ENCODE measurements around the gene NANP. TPM values are rescaled to one million over a fixed set of nuclear protein-coding genes. Genes with fewer than 3 reads are reported as not detected.

The NANP gene
- total and polyA plus RNA-seq, 2 of the 13 experiments (the other 11 are each of a cell fraction or from before 2014, with no cell fraction given): 8.9 to 21.5 TPM

- TF ChIP-seq ZNF280D (CRISPR knock-in tag; IDR thresholded peaks at IDR 0.05) (no peak), ZNF326 (CRISPR knock-in tag; IDR thresholded peaks at IDR 0.05; ENCODE audit: borderline replicate concordance) (no peak), PLRG1 (conservative IDR thresholded peaks at IDR 0.05) (no peak), HMGA1 (CRISPR knock-in tag; conservative IDR thresholded peaks at IDR 0.05) (no peak), JUN (CRISPR knock-in tag; IDR thresholded peaks at IDR 0.05) (no peak), CHD4 (IDR thresholded peaks at IDR 0.05; ENCODE audit: borderline replicate concordance, low read length) (no peak), ZNF530 (CRISPR knock-in tag; IDR thresholded peaks at IDR 0.05; ENCODE audit: low read depth) (no peak), PAF1 (CRISPR knock-in tag; IDR thresholded peaks at IDR 0.05) (no peak), MED13 (CRISPR knock-in tag; IDR thresholded peaks at IDR 0.05) (no peak), JUND (CRISPR knock-in tag; IDR thresholded peaks at IDR 0.05) (no peak), ZNF720 (CRISPR knock-in tag; IDR thresholded peaks at IDR 0.05) (no peak), CEBPB (IDR thresholded peaks at IDR 0.05; ENCODE audit: borderline replicate concordance, low read depth, low read length) (no peak), ZNF7 (CRISPR knock-in tag; IDR thresholded peaks at IDR 0.05) (no peak), ZNF33A (CRISPR knock-in tag; IDR thresholded peaks at IDR 0.05; ENCODE audit: borderline replicate concordance) (no peak), ZBTB40 (IDR thresholded peaks at IDR 0.05) (no peak), ZBTB40 (CRISPR knock-in tag; IDR thresholded peaks at IDR 0.05) (peak; percentile 48; the same call in 1 of the 2 replicates), ZNF446 (CRISPR knock-in tag; IDR thresholded peaks at IDR 0.05) (no peak), ZNF777 (CRISPR knock-in tag; IDR thresholded peaks at IDR 0.05) (no peak), TBX2 (CRISPR knock-in tag; IDR thresholded peaks at IDR 0.05; ENCODE audit: borderline replicate concordance) (no peak), ZNF576 (CRISPR knock-in tag; IDR thresholded peaks at IDR 0.05) (no peak), ZNF205 (CRISPR knock-in tag; IDR thresholded peaks at IDR 0.05) (no peak)
Measured at GRCh38 chr20:25622049-25622448, 1.8 kb downstream of the NANP start (continued).

Data from HepG2 (cell line).